Renal pelvis (tissue), 12 donors: ENCODE results near the gene PRORP. TPM values are rescaled to one million over a fixed set of nuclear protein-coding genes. Genes with fewer than 3 reads are reported as not detected.
"Not testable (repeated sequence)": the region's sequence is repeated elsewhere in the genome, so short reads cannot be mapped to it uniquely, and the experiment has no call there.

Source experiments
- DNase-seq: peaks from one replicate; pipeline ENCODE4 v3.0.0-alpha.2; 2013
- long read RNA-seq, 16 experiments: transcript quantifications; one replicate each; lab custom pipeline, GENCODE V29; 2026
- polyA plus RNA-seq, 3 donors: library from polyadenylated mRNA; unstranded; fragments of 120-200 nt; gene quantifications; one replicate each; pipeline ENCODE4 v1.2.1, GENCODE V29; 2013; ENCODE audit not compliant: insufficient read length in 3 of 3

The PRORP gene
- 10 to 100 TPM; 25.9 to 32.1 (median 26.8) TPM for polyA plus RNA-seq
- long read RNA-seq, donor 1, full-length matches to known transcripts = 7 of 7 reads
- long read RNA-seq, donor 1, partial matches to known transcripts = 0 of 7 reads
- long read RNA-seq, donor 1, other reads (novel, unspliced or antisense) = 0 of 7 reads
- long read RNA-seq, donor 2, partial matches to known transcripts = 6 of 10 reads
- long read RNA-seq, donor 2, other reads (novel, unspliced or antisense) = 0 of 10 reads
- long read RNA-seq, donor 3, partial matches to known transcripts = 0 of 7 reads
- long read RNA-seq, donor 3, other reads (novel, unspliced or antisense) = 0 of 7 reads
- long read RNA-seq, donor 4, partial matches to known transcripts = 5 of 8 reads
- long read RNA-seq, donor 4, other reads (novel, unspliced or antisense) = 0 of 8 reads
- long read RNA-seq, donor 5, partial matches to known transcripts = 0 of 5 reads
- long read RNA-seq, donor 5, other reads (novel, unspliced or antisense) = 0 of 5 reads
- long read RNA-seq, donor 6, full-length matches to known transcripts = 5 of 5 reads
- long read RNA-seq, donor 6, partial matches to known transcripts = 0 of 5 reads
- long read RNA-seq, donor 6, other reads (novel, unspliced or antisense) = 0 of 5 reads
- long read RNA-seq, donor 7, transcript KIAA0391-203 (8 exons, 2,611 nt) = major isoform, 7 of 8 reads
- long read RNA-seq, donor 7, partial matches to known transcripts = 0 of 8 reads
- long read RNA-seq, donor 7, other reads (novel, unspliced or antisense) = 0 of 8 reads
- long read RNA-seq, donor 8, partial matches to known transcripts = 0 of 4 reads
- long read RNA-seq, donor 8, other reads (novel, unspliced or antisense) = 0 of 4 reads
- long read RNA-seq, donor 9, transcript KIAA0391-203 (8 exons, 2,611 nt) = major isoform, 7 of 9 reads
- long read RNA-seq, donor 9, partial matches to known transcripts = 0 of 9 reads
- long read RNA-seq, donor 9, other reads (novel, unspliced or antisense) = 0 of 9 reads
- long read RNA-seq, donor 10, transcript KIAA0391-203 (8 exons, 2,611 nt) = major isoform, 7 of 11 reads
- long read RNA-seq, donor 10, partial matches to known transcripts = 0 of 11 reads
- long read RNA-seq, donor 10, other reads (novel, unspliced or antisense) = 0 of 11 reads
- long read RNA-seq, donor 11, full-length matches to known transcripts = 7 of 7 reads
- long read RNA-seq, donor 11, partial matches to known transcripts = 0 of 7 reads
- long read RNA-seq, donor 11, other reads (novel, unspliced or antisense) = 0 of 7 reads
- long read RNA-seq, donor 12, full-length matches to known transcripts = 11 of 11 reads
- long read RNA-seq, donor 12, partial matches to known transcripts = 0 of 11 reads
- long read RNA-seq, donor 12, other reads (novel, unspliced or antisense) = 0 of 11 reads
- long read RNA-seq, donor 13, partial matches to known transcripts = 0 of 1 reads
- long read RNA-seq, donor 13, other reads (novel, unspliced or antisense) = 0 of 1 reads
- long read RNA-seq, donor 14 = 0 reads
- long read RNA-seq, donor 15 = 0 reads
- long read RNA-seq, donor 16, transcript KIAA0391-203 (8 exons, 2,611 nt) = major isoform, 8 of 11 reads
- long read RNA-seq, donor 16, partial matches to known transcripts = 0 of 11 reads
- long read RNA-seq, donor 16, other reads (novel, unspliced or antisense) = 0 of 11 reads

- peak; percentile 95 for DNase-seq
Measured at GRCh38 chr14:35121887-35122695, at the start of gene PRORP, which contains the start of gene PPP2R3C. TSS of gene PRORP (plus strand) at chr14:35122552. CDS start at chr14:35123246, 694 bp downstream. TSS of gene PPP2R3C (minus strand) at chr14:35121990. CDS start at chr14:35121959, 31 bp downstream.

- DNase-seq = no peak
Measured at GRCh38 chr14:35073486-35073885, 48.9 kb upstream of the PRORP start.

DNA sequence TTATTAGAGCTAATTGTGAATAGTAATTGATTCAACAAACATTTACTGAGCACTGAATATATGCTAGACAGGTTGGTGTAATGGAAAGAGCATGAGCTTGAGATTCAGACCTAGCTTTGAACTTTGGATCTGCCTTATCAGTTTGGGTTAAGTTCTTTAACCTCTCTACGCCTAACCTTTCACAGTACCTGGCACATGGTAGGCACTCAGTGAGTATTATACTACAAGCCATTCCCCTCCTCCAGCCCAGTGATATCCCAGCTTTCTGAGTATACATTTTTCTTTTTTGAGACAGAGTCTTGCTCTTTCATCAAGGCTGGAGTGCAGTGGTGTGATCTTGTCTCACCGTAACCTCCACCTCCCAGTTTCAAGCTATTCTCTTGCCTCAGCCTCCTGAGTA, 44.3 kb upstream of the PRORP start:
- no peak for DNase-seq

- DNase-seq = no peak
Measured at GRCh38 chr14:35079742-35080141, 42.6 kb upstream of the PRORP start.

GRCh38 chr14:35083530-35084150, 38.7 kb upstream of the PRORP start:
- DNase-seq = no peak

- no peak for DNase-seq
Measured at GRCh38 chr14:35085441-35085840, 36.9 kb upstream of the PRORP start.

DNA sequence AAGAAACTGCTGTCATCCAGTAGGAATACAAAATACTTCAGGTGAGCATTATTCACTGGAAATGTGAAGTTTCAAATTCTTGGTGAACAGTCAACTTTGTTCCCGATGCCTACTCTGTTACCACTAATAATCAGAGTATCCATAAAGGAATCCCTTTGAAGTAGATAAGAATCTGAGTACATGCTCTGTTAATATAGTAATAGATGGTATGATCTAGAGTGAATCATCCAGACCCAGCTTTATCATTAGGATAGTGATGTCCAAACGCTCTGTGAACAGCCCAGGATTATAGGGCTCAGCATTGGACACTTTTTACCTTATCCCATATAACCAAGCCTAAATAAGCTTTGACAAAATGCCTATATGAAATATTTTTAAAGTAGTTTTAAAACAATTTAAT, 33.8 kb upstream of the PRORP start:
- DNase-seq = no peak

- not testable (repeated sequence) for DNase-seq
Measured at GRCh38 chr14:35094645-35095044, 27.7 kb upstream of the PRORP start.

DNA sequence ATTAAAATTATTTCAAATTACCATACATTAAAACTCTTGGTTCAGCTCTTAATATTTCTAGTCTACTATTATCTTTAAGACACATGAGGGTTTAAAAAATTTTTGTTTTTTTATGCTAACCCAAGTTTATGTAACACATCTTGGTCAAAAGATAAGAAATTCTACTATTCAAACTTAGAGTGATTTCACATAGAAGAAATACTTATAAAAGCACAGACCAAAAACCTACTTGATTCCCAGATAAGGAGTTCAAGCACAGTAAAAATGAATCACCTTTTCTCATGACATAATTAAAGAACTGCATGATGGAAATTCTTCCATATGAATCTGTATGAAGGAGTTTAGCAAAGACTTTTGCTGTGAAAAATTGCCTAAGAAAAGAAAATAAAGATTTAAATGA, 14.5 kb upstream of the PRORP start:
- DNase-seq = no peak

- DNase-seq = no peak
Measured at GRCh38 chr14:35112641-35113040, 9.7 kb upstream of the PRORP start.

- DNase-seq = no peak
Measured at GRCh38 chr14:35113308-35113950, 8.9 kb upstream of the PRORP start.

DNA sequence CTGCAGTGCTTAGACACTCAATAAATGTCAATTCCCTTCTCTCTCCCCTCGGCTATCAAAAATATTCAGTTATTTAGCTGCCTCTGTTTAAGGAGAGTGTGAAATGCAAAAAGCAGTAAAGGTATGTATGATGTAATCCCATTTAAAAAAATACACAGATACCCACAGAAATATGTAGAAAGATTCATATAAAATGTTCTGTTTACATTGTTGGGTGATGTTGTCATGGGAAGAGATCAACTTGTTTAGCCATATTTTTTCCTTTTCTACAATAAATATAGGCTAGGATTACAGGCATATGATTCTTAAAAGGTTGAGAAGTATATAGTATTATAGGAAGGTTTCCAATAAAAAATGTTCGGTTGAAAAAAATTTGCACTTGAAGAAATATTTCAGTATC, 8.3 kb upstream of the PRORP start:
- DNase-seq = no peak

- DNase-seq = no peak
Measured at GRCh38 chr14:35116242-35116641, 6.1 kb upstream of the PRORP start.

DNA sequence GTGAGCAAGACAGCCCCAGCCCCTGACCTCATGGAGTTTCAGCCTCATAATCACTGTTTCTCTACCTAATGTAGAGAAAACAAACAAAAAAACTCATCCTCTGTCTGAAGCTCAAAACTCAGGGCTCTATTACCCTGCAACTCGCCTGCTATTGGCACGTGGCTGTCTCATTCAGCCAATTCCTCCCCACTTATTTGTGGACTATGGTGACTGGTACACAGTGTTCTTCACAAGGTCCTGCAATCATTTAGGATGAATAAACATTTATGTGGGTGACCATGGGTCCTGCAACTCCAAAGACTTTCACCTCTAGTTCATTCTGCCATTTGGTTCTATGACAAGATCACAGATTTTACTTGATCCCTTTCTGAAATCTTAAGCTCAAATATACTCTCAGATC, 5.2 kb upstream of the PRORP start:
- no peak for DNase-seq

DNA sequence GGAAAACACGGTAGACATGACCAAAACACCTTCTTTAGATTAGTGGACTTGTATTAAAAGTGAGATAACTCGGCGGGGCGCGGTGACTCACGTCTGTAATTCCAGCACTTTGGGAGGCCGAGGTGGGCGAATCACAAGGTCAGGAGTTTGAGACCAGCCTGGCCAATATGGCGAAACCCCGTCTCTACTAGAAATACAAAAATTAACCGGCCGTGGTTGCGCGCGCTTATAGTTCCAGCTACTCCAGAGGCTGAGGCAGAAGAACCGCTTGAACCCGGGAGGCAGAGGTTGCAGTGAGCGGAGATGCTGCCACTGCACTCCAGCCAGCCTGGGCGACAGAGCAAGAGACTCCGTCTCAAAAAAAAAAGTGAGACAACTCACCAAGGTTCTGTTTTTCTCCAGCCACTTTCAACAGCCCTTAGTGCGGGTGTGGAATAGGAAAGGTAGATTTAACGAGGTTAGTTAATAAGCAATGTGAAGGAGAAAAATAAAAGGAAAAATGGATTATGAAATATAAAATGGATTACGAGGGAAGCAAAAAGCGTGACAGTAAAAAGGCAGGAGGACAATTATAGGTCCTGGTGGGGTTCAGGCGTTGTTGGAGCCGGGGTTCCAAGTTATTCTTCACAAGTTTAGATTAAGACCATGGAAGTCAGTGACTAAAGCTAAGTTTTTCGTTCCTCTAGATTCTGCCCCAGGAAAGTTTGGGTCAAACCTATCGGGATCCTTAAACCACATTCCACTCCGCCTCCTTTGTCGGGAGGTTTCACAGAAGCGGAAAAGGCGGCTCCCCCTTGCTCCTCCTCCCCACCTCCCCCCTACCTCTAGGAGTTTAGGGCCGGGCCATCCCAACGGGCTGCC, 1.1 kb upstream of the PRORP start:
- DNase-seq = no peak

- DNase-seq = peak; percentile 51
Measured at GRCh38 chr14:35122696-35123387, 490 bp downstream of the PRORP start.

- DNase-seq = no peak
Measured at GRCh38 chr14:35123388-35123703, 994 bp downstream of the PRORP start.

DNA sequence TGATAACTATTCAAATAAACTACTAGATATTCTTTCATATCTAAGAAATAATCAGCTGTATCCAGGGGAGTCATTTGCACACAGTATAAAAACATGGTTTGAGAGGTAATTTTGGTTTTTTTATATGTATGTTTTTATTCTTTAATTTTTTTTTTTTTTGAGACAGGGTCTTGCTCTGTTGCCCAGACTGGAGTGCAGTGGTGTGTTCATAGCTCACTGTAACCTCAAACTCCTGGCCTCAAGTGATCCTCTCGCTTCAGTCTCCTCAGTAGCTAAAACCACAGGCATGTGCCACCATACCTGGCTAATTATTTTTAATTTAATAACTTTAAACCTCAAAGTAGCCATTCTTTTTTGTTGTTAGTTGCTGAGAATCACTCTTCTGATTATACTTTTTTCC, 1.8 kb downstream of the PRORP start:
- DNase-seq = no peak
